GM18519 (cell line): ENCODE results near the gene FAM174C.

ENCODE experiments used
- ATAC-seq: cut with Tn5 transposase; IDR thresholded peaks from one replicate; pipeline ENCODE4 v1.9.1; 2021; ENCODE audit warnings: mild to moderate bottlenecking, moderate library complexity; ENCODE audit not compliant: unreplicated experiment, low FRiP score

The FAM174C gene

DNA sequence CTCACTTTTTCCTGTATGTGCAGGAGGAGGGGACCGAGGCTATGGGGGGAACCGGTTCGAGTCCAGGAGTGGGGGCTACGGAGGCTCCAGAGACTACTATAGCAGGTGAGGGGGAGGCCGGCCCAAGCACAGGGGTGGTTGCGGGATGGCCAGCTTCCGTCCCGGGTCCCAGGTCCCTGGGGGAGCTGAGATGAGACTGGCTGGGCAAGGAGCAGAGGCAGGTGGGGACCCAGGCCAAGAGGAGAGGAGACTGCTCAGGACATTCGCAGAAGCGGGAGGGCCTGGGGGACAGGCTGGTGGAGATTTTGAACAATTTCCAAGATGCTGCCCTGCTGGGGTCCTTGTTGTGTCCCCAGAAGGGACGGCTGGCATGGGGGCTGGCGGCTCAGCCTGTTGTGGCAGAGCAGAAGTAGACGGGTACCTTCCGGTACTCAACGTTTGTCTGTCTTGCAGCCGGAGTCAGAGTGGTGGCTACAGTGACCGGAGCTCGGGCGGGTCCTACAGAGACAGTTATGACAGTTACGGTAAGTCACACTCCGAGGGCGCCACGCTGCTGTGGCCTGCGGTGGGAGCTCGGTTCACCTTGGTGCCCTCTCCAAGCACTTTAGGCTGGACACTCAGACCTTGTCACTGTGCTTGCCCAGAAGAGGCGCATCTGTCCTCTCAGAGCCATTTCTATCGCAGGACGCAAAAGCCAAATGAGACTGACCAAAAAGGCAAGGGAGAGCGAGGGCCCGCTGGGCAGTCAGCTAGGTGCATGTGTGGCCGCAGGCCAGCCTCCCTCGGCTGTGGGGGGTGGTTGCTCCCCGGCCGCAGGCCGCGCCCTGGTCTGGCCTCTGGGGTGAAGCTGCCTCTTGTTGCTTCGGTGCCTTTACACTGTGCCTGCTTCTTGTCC, 3.6 kb upstream of the FAM174C start:
- ATAC-seq = no peak

DNA sequence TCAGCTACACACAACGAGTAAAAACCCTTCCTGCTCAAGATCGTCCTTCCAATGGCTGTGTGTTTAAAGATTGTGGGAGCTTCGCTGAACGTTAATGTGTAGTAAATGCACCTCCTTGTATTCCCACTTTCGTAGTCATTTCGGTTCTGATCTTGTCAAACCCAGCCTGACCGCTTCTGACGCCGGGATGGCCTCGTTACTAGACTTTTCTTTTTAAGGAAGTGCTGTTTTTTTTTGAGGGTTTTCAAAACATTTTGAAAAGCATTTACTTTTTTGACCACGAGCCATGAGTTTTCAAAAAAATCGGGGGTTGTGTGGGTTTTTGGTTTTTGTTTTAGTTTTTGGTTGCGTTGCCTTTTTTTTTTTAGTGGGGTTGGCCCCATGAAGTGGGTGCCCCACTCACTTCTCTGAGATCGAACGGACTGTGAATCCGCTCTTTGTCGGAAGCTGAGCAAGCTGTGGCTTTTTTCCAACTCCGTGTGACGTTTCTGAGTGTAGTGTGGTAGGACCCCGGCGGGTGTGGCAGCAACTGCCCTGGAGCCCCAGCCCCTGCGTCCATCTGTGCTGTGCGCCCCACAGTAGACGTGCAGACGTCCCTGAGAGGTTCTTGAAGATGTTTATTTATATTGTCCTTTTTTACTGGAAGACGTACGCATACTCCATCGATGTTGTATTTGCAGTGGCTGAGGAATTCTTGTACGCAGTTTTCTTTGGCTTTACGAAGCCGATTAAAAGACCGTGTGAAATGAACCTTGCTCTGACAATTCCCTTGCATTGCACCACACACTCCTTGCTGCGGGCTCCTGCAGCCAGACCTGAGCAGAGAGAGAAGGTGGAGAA, 2.7 kb upstream of the FAM174C start:
- ATAC-seq = no peak

DNA sequence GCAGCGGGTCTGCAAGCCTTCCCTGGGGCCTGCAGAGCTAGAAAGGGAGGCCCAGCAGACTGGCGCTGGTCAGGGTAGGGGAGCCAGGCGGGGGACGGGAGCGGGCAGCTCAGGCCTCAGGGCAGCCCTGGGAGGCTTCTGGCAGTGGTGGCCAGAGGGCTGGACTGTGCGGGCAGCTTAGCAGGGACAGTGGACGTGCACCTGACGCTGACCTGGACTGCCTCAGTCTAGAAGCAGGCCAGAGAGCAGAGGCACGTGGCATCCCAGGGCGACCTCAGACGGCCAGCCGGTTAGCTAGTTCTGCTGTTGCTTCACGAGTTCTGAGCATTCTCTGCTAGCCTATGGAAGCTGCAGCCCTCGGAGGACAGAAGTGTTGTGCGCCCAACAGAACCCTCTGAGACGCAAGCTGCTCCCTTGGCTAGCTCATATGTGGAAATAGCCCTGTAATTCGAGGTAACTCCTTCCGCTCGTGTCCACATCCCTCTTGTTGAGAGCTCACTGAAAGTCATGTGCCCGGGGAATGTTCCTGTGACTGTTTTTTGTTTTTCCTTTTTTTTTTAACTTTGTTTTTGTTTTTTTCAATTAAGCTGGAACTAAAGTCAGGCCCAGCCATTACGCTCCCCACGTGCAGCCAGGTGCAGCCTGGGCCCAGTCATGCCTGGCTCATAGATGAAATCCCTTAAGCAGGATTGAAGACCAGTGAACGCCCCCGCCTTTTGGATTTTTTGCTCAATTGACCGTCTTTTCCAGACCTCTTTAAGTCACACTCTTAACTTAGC, 1.9 kb upstream of the FAM174C start:
- no peak for ATAC-seq

DNA sequence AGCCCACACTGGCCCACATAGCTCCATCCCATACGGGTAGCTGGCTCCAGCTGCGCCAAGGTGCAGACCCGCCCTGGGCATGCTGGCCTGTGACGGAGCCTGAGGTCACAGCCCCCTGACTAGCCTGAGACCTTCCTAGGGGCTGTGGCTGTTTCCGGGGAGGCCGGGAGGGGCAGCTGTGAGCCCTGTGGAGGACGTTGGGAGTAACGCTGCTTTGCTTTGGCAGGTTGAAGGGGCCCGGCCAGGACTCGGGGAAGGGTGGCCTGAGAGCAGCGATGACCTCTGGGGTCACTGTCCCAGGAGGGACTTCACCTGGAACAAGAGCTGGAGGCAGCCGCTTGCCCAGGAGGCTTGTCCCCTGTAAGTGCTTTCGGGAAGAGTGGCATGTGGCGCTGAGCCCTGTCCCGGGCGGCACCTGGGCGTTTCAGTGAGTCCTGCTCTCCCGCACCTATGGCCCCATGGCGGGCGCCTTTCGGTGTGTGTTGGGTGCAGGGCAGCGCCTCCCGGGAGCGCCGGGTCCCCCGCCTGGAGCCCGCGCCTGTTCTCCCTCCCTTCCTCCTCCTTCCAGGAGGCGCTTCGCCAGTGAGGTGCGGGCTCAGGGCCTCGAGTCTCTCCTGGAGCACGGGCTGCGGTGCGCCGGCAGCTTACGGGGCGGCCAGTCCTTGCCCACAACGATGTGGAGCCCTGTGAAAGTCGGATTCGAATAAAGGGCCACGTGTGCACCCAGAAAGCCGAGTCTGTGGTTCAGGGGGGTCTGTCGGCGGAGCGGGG, 1.1 kb upstream of the FAM174C start:
- no peak for ATAC-seq

DNA sequence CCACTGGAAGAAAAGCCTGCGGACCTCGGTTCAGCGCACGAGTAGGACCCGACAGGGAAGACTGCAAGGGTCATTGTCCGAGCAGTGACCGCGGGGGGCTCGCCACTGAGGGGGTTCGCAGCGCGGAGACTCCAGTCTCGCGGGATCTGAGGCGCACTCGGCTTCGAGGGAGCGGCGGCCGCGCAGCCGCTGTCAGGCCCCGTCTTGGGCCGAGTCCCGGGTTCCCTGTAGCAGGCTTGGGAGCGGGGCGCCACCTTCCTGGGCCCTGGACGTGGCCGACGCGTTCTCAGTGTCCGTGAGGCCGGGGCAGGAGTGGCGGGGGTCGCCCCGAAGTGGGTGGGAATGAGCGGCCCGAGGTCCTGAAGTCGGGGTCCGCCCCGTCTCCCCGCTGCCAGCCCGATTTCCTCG, 474 bp upstream of the FAM174C start:
- no peak for ATAC-seq

DNA sequence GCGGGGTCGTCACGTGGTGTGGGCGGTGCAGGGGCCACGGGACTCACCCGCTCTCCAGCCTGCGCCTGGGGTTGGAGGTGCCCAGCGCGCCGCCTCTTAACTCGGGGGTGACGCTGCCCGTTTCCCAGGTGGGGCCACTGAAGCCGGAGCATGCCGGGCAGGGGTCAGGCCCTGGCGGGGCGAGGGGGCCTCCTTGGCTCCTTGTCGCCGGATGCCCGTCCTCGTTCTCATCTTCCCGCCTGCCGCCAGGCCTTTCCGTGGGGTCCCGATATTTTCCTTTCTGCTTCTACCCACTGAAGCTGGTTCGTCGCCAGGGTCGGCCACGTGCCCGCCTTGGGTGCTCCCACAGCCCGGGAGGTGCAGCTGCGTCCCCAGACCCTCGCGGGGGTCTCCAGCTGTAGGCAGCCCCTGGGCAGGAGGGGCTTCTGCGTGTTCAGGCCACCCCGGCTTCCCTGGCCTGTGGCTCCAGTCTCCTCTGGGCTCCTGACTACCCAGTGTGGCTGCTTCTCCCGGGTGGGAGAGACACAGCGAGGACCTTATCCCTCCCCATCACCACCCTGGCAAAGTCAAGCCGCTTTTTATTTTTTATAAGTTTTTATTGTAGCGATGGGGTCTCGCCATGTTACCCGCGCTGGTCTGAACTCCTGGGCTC, 772 bp downstream of the FAM174C start:
- no peak for ATAC-seq

DNA sequence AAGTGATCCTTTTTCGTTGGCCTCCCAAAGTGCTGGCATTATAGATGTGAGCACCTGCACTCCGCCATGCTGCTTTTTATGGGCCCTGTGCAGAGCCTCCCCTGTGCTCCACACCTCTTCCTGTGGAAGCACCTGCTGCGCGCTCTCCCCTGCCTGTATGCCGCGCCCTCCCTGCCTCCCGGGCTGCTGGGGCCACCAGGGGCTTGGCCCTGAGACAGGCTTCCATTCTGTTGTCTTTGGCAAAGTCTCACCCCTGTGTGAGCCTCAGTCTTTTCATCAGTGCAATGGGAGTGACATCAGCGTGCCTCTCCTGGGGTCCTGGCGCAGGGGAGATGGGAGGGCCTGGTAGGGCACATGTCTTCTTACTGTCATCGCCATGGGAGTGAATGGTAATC, 1.3 kb downstream of the FAM174C start:
- no peak for ATAC-seq

DNA sequence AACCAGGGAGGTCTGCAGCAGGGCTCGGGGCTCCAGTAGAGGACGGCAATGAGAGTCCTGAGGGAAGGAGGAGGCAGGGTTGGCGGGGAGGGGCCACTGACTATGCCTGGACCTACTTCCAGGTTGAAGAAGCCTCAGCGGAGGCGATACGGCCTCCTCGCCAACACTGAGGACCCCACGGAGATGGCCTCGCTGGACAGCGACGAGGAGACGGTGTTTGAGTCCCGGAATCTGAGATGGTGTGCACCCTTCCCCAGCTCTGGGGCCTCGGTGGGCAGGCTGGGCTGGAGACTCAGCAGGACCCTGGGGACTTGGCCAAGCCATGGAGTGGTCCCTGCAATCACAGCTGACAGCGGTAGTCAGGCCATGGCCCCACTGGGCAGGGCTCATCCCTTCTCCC, 1.7 kb downstream of the FAM174C start:
- no peak for ATAC-seq

DNA sequence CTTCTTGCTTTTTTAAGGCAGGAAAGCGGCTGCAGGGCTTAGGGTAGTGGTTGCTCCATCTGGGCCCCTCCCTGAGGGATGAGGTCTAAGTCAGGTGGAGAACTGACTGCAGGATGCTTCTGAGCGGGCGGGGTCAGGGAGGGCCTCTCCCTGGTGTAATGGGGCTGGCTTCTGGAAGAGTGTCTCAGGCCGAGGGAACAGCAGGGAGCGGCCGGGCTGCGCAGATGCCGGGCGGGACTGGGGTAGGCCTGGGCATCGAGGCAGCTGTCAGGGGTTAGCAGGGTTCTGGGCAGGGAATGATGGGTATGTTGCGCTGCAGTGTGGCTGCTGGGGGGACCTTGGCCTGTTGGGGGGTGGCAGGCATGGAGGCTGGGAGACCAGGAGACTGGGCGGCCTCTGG, 2.7 kb downstream of the FAM174C start:
- ATAC-seq = no peak

DNA sequence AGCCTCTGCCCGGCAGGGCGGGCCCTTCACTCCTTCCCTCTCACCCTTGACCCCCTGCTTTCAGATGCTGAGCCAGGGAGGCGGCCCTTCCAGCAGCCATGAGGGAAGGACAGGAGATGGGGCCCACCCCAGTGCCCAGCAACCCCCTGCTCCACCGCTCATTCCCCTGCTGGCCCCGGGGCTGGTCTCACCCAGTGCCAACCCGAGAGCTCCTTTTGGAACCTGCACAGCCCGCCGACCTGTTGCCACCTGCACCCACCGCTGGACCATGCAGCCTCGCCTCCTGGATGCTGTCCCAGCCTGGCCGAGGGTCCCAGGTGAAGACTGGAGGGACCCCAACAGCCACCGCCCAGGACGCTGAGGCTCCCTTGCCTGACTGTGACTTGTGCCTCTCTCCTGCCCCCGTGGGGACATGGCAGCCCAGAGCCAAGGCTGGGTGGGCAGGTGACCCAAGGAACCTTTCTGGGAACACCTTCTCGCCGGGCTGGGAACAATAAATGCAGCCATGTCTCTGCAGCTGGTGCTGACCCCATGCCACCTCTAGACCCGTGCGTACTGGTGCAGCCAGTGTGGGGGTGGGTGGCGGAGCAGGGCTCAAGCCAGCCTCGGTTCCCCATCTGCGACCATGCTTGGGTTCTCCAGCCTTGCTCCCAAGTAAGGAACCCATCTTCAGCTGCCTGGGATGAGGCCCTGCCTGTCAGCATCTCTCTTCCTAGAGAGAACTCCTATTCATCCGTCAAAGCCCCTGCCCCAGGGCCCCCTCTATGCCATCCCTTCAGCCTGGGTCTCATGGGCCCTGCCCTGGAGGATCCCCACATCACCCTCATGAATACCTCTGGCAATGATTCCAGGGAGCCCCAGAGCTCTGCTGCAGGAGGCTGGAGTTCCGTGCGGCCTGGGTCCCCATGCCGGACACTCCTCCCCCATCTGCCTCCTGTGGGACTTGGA, 3.7 kb downstream of the FAM174C start:
- no peak for ATAC-seq

DNA sequence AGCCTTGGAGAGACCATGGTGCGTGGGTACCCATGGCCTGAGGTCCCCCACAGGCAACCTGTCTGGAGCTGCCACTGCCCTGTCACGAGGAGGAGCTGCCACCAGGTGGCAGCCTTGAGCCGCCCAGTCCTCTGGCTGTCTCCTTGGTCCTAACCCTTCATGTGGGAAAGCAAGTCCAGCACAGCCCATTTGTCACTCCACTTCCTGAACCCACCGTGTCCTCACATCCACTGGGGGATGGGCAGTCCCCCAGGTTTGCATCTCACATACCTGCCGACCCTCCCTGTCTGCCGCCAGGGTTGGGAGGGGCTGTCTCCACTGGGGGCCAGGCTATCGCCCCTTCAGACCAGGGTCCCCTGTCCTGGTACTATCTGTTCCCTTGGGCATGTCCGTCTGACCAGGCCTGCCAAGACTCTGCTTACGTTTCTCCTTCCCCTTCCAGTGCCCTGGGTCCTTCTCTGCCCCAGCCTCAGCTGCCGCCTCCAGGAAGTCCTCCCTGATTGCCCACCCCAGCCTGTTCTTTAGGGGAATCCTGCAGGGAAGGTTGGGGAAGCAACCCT, 4.5 kb downstream of the FAM174C start:
- no peak for ATAC-seq

DNA sequence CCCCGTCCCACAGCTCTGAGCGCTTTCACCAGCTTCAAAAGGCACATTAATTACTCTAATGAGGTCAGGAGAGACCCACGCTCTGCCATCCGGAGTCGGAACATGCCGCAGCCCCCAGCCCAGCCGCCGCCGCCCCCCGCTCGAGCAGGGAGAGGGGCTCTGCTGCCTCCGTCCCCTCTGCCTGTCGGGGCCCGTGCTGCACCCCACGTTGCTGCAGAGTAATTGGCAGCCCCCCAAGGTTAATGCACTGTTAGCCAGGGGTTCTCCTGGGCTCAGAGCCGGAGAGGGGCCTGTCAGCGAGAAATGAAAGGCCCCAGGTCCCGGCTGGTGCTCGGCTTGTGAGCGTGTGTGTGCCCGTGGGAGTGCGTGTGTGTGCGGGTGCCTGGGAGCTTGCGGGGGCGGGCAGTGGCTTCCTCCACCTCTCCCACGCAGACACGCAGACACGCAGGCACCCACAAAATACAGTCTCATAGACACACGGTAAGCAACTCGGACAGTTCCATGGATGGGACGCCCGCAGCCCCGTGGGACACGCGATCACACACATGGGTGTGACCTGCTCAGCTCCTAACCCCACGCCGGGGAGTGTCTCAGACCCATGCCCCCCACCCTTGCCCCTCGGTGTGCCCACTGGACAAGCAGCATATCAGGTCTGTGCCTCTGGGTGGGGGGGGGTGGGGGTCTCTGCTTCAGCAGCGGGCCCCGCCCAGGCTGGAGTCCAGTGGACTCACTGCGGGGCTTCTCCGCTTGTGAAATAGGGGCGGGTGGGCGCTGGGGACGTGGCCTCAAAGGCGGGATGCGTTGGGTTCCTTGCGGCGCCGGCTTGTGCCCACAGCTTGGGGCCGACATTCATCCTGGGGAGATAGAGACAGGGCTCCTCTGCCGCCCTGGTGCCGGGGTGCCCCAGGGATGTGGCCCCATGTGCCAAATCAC, 5.6 kb downstream of the FAM174C start:
- ATAC-seq = no peak

DNA sequence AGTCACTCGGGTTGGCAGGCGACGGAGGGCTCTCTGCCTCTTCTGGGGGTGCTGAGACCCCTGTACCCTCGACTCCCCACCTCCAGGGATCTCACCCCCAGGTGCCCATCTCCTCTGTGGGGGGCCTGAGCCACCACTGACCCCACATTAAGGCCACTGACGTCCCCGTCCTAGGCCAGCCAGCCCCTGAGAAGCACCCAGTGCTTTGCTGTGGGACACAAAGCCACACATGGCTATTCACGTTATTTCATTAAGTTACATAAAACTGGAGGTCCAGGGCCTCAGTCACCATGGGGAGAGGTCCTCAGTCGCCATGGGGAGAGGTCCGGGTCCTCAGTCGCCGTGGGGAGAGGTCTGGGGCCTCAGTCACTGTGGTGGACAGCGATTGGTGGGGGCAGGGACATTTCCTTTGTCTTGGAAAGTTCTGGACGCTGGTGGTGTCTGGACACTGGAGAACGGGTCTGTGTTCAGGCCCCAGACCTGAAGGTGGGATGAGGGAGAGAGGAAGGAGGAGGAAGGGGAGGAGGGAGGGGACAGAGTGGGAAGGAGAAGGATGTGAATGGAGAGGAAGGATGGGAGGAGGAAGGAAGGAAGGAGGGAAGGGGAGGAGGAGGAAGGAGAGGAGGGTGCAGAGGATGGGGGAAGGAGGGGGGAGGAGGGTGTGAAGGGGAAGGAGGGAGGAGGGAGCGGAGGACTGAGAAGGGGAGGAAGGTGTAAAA, 6.4 kb downstream of the FAM174C start:
- ATAC-seq = no peak

DNA sequence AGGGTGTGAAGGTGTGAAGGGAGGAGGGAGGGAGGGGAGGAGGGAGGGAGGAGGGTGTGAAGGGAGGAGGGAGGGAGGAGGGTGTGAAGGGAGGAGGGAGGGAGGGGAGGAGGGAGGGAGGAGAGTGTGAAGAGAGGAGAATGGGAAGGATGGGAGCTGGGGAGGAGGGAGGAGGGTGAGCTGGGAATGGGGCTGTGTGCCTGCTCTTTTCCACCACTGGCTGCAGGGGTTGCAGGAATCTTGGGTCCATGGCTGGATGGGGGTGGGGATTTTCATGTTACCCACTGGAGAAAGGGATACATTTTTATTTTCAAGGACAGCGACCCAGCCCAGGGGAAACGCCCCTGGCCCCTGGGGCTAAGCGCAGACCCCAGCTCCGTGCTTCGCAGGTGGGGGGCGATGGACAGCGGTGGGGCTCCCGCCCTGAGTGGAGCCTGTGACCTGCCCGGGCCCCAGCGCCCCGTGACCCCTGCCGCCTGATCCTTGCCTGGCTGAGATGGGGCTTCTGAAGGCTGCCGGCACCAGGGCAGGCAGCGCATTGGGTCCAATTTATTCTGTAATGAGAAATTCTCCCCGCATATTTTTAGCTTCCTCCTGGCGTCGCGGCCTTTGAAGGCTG, 7.4 kb downstream of the FAM174C start:
- no peak for ATAC-seq

DNA sequence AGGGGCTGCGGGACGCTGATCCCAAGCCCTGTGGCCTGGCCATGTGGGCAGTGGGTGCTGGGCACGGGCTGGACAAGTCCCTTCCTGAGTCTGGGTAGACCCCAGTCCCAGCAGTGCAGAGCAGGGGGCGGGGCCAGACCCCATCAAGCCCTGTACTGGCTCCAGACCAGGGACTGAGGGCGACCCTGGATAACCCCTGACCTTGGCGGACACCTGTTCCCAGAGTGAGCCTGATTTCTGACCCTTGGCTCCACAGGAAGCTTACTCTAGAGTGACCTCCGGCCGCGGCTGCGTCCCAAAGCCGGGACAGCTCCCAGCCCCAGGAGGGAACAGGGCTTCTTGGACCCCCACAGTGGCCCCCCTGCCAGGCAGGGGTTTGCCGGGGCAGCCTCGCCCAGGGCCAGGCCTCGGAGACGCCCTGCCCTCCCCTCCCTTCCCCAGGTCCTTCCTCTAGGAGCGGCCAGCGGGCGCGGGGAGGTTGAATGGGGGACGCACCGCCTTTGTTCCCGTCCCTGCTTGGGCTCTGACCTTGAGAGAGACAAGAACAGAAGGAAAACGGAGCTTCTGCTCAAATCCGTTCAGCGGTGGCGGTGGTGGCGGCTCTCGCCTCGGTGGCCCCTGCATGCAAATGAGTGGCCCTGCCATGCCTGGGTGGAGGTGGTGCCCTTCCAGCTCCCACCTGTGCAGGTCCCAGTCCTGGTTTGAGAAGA, 8.0 kb downstream of the FAM174C start:
- ATAC-seq = no peak

DNA sequence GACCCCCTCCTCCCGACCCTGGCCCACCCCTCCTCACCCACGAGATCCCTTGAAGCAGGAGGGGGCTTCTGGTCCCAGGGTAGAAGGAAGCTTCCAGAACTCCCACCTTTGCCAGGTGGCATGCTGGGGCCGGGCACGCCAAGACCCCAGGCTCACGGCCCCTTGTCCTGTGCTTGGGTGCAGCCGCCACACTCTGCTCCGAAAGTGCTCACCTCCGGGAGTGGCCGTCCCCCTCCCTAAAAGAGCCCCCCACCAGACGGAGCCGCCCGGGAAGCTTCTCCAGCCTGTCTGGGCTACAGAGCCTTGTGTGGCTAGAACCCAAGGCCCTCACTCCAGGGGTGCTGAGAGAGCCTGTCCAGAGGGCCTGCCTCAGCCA, 8.6 kb downstream of the FAM174C start:
- ATAC-seq = no peak
